GM23338 (cell line): Measurements from ENCODE around the gene TANGO2. TPM values are rescaled to one million over a fixed set of nuclear protein-coding genes. Genes with fewer than 3 reads are reported as not detected.

ENCODE experiments used
- ATAC-seq: fragments of 200-7000 bp; cut with Tn5 transposase; 3 replicates; pipeline ENCODE4 v1.9.1; 2020
- DNase-seq: peaks from one replicate; pipeline ENCODE4 v3.0.0-alpha.2; 2015; ENCODE audit warnings: low spot score
- H2AFZ ChIP-seq: fragments of 200-600 bp; sonication (generic); 2 replicates; pipeline ENCODE4 v1.8.0; 2016; ENCODE audit warnings: antibody characterized with exemption, mild to moderate bottlenecking, moderate library complexity
- H3F3A ChIP-seq: fragments of 200-600 bp; sonication (generic); replicated peaks from 2 replicates; pipeline ENCODE4 v1.8.0; 2017; ENCODE audit warnings: antibody characterized with exemption, mixed run types, low read depth
- H3K27ac ChIP-seq: fragments of 200-600 bp; sonication (generic); 2 replicates; pipeline ENCODE4 v1.6.1; 2016; ENCODE audit warnings: low read depth
- H3K27me3 ChIP-seq: fragments of 200-600 bp; sonication (generic); 2 replicates; pipeline ENCODE4 v1.8.0; 2016; ENCODE audit warnings: mild to moderate bottlenecking, mixed run types, moderate library complexity; ENCODE audit not compliant: insufficient read depth
- H3K36me3 ChIP-seq: fragments of 200-600 bp; sonication (generic); 2 replicates; pipeline ENCODE4 v1.8.0; 2016; ENCODE audit warnings: mild to moderate bottlenecking; ENCODE audit not compliant: insufficient read depth
- H3K4me1 ChIP-seq: fragments of 200-600 bp; sonication (generic); 2 replicates; pipeline ENCODE4 v1.8.0; 2016; ENCODE audit warnings: mild to moderate bottlenecking, moderate library complexity; ENCODE audit not compliant: insufficient read depth
- H3K4me2 ChIP-seq: fragments of 200-600 bp; sonication (generic); 2 replicates; pipeline ENCODE4 v1.7.1; 2017; ENCODE audit warnings: mixed run types
- H3K4me3 ChIP-seq: fragments of 200-600 bp; sonication (generic); 2 replicates; pipeline ENCODE4 v1.6.1; 2016; ENCODE audit warnings: mixed run types
- H3K79me2 ChIP-seq: fragments of 200-600 bp; sonication (generic); replicated peaks from 2 replicates; pipeline ENCODE4 v1.8.0; 2017; ENCODE audit warnings: mild to moderate bottlenecking; ENCODE audit not compliant: insufficient read depth
- H3K9me2 ChIP-seq: fragments of 200-600 bp; sonication (generic); 2 replicates; pipeline ENCODE4 v1.8.0; 2017; ENCODE audit not compliant: insufficient read depth
- H4K20me1 ChIP-seq: fragments of 200-600 bp; sonication (generic); replicated peaks from 2 replicates; pipeline ENCODE4 v1.8.0; 2017; ENCODE audit warnings: mild to moderate bottlenecking; ENCODE audit not compliant: insufficient read depth
- H3K27ac Mint-ChIP-seq: 2 replicates; pipeline ENCODE4 v1.8.0; 2020; ENCODE audit warnings: inconsistent platforms, mild to moderate bottlenecking, moderate library complexity, mixed read lengths
- H3K27me3 Mint-ChIP-seq: 3 replicates; pipeline ENCODE4 v1.8.0; 2022; ENCODE audit warnings: low read depth, mild to moderate bottlenecking, moderate library complexity, mixed read lengths, inconsistent platforms; ENCODE audit not compliant: insufficient read depth, poor library complexity
- H3K36me3 Mint-ChIP-seq: 3 replicates; pipeline ENCODE4 v1.8.0; 2021; ENCODE audit warnings: low read depth, mild to moderate bottlenecking, inconsistent platforms, moderate library complexity, mixed read lengths
- H3K4me1 Mint-ChIP-seq: 3 replicates; pipeline ENCODE4 v1.8.0; 2020; ENCODE audit warnings: mild to moderate bottlenecking, inconsistent platforms, mixed read lengths
- H3K4me3 Mint-ChIP-seq: 3 replicates; pipeline ENCODE4 v1.8.0; 2021; ENCODE audit warnings: moderate library complexity, mild to moderate bottlenecking, inconsistent platforms, mixed read lengths
- H3K9me3 Mint-ChIP-seq: 3 replicates; pipeline ENCODE4 v1.8.0; 2020; ENCODE audit warnings: moderate library complexity, mild to moderate bottlenecking, inconsistent platforms, mixed read lengths
- CREB1 ChIP-seq: fragments of 250-450 bp; sonication (Bioruptor Pico); IDR thresholded peaks from 2 replicates; pipeline ENCODE4 v1.5.0; 2020; ENCODE audit warnings: low read depth, mild to moderate bottlenecking, moderate library complexity
- ETS1 ChIP-seq: IDR thresholded peaks from 2 replicates; pipeline ENCODE4 v1.6.1; 2016; ENCODE audit warnings: antibody characterized with exemption
- EZH2phosphoT487 ChIP-seq: fragments of 200-600 bp; sonication (generic); IDR thresholded peaks from one replicate; pipeline ENCODE4 v1.8.1; 2018; ENCODE audit warnings: antibody characterized with exemption; ENCODE audit not compliant: unreplicated experiment
- JUNB ChIP-seq: IDR thresholded peaks from one replicate; pipeline ENCODE4 v1.6.1; 2016; ENCODE audit warnings: antibody characterized with exemption; ENCODE audit not compliant: unreplicated experiment
- POLR2AphosphoS5 ChIP-seq: IDR thresholded peaks from 2 replicates; pipeline ENCODE4 v1.6.1; 2016; ENCODE audit warnings: antibody characterized with exemption, low read depth
- REST ChIP-seq: IDR thresholded peaks from one replicate; pipeline ENCODE4 v1.6.1; 2018; ENCODE audit warnings: antibody characterized with exemption; ENCODE audit not compliant: unreplicated experiment
- STAT1 ChIP-seq: IDR thresholded peaks from one replicate; pipeline ENCODE4 v1.6.1; 2016; ENCODE audit warnings: antibody characterized with exemption; ENCODE audit not compliant: unreplicated experiment
- ZNF114 ChIP-seq: fragments of 250-450 bp; sonication (Bioruptor Pico); IDR thresholded peaks from 2 replicates; pipeline ENCODE4 v1.5.0; 2020; ENCODE audit warnings: mild to moderate bottlenecking, moderate library complexity
- ZNF331 ChIP-seq: fragments of 250-450 bp; sonication (Bioruptor Pico); IDR thresholded peaks from 2 replicates; pipeline ENCODE4 v1.5.0; 2020; ENCODE audit warnings: low read depth, mild to moderate bottlenecking, moderate library complexity
- ZNF462 ChIP-seq: fragments of 250-450 bp; sonication (Bioruptor Pico); IDR thresholded peaks from 2 replicates; pipeline ENCODE4 v1.5.0; 2020; ENCODE audit warnings: mild to moderate bottlenecking, moderate library complexity
- polyA plus RNA-seq: library from polyadenylated mRNA; unstranded; fragments of >200 nt; fragmentation: Nextera tagmentation; extraction: Ambion mirVana; gene quantifications from 2 replicates; pipeline ENCODE4 v1.2.1, GENCODE V29; 2016
- total RNA-seq: library from RNA; depleted of rRNA; stranded (reverse); fragments of >200 nt; shearing (Covaris generic); gene quantifications from 2 replicates; pipeline ENCODE4 v1.2.3, GENCODE V29; 2014
- TF ChIP-seq, protein P1 (sequence below), 2 experiments: fragments of 200-600 bp in 1 of 2; sonication (generic) in 1 of 2; conservative IDR thresholded peaks; 2 replicates each; pipeline versions ENCODE4 v1.5.1 to v1.6.1; 2016 to 2017; ENCODE audit warnings: antibody characterized with exemption in 2 of 2, low read depth in 2 of 2, mild to moderate bottlenecking in 2 of 2, moderate library complexity in 1 of 2

Gene TANGO2
- total and polyA plus RNA-seq, 2 experiments from 2014 or later = 6.9 to 15.0 TPM

DNA sequence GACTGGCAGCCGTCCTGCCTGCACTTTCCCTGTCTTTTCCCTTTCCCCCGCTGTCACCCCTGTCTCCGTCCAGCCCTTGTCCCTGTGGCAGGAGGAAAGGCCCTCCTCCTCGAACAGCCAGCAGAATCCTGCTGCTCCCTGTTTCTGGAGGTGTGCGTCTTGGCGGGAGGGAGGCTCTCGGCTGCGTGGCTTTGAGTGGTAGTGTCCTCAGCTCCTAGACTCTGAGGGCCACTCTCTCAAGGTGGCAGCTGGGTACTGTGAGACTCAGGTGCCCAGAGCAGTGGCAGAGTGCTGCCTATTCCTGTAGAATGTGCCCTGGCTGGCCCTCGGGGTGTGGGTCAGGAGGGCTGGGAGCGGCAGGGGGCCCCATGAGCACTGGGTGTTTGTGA lies 85.9 kb downstream of the TANGO2 start:
- H4K20me1 ChIP-seq = peaks cover 44% of the 10 kb centered on the region
- peaks cover 20% of the 10 kb centered on the region for H3K79me2 ChIP-seq

More for the DNA sequence above, 85.9 kb downstream of the TANGO2 start:
- Histone ChIP-seq H3K27ac (no peak overlapping the region), H3K9me2 (no peaks in the 10 kb centered on the region), H3K4me2 (no peak overlapping the region), H3K4me1 (no peaks in the 10 kb centered on the region), H3F3A (peaks cover 27% of the 10 kb centered on the region), H3K4me3 (no peak overlapping the region), H3K36me3 (peaks cover 23% of the 10 kb centered on the region), H2AFZ (no peak overlapping the region), H3K27me3 (no peaks in the 10 kb centered on the region)
- DNase-seq = no peak
- peaks cover 87% of the 10 kb centered on the region for H3K36me3 Mint-ChIP-seq
- no peaks in the 10 kb centered on the region for H3K9me3 Mint-ChIP-seq
- peaks cover 3% of the 10 kb centered on the region; the same call in 1 of the 3 replicates for H3K4me1 Mint-ChIP-seq
- no peak for ATAC-seq
- no peak overlapping the region for H3K27ac Mint-ChIP-seq
- TF ChIP-seq ZNF331 (CRISPR knock-in tag) = no peak
- TF ChIP-seq EZH2phosphoT487 = no peak
- no peak for TF ChIP-seq STAT1
- TF ChIP-seq POLR2AphosphoS5 = no peak
- TF ChIP-seq ZNF114 (CRISPR knock-in tag) = no peak
- TF ChIP-seq REST = no peak
- TF ChIP-seq CREB1 (CRISPR knock-in tag) = no peak
- no peak for TF ChIP-seq JUNB
- no peak for TF ChIP-seq ZNF462 (CRISPR knock-in tag)
- TF ChIP-seq, protein P1, sequence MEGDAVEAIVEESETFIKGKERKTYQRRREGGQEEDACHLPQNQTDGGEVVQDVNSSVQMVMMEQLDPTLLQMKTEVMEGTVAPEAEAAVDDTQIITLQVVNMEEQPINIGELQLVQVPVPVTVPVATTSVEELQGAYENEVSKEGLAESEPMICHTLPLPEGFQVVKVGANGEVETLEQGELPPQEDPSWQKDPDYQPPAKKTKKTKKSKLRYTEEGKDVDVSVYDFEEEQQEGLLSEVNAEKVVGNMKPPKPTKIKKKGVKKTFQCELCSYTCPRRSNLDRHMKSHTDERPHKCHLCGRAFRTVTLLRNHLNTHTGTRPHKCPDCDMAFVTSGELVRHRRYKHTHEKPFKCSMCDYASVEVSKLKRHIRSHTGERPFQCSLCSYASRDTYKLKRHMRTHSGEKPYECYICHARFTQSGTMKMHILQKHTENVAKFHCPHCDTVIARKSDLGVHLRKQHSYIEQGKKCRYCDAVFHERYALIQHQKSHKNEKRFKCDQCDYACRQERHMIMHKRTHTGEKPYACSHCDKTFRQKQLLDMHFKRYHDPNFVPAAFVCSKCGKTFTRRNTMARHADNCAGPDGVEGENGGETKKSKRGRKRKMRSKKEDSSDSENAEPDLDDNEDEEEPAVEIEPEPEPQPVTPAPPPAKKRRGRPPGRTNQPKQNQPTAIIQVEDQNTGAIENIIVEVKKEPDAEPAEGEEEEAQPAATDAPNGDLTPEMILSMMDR (conservative IDR thresholded peaks at IDR 0.05; ENCODE audit: low read depth in 2 of 2) = no peak
- TF ChIP-seq ETS1 = no peak
- H3K4me3 Mint-ChIP-seq = no peak overlapping the region
- peaks cover 31% of the 10 kb centered on the region for H3K27me3 Mint-ChIP-seq
